SU-DHL-6 (cell line): Measurements from ENCODE around the gene SPRR1B.

Experiments
- H2AFZ ChIP-seq: fragments of 200-600 bp; sonication (generic); 2 replicates; pipeline ENCODE4 v1.6.1; 2014; ENCODE audit warnings: low read depth, mild to moderate bottlenecking, moderate library complexity, mixed read lengths, antibody characterized with exemption, low read length; ENCODE audit not compliant: severe bottlenecking
- H3F3A ChIP-seq: fragments of 200-600 bp; shearing (Covaris generic); 2 replicates; pipeline ENCODE4 v1.6.0; 2016; ENCODE audit warnings: antibody characterized with exemption, mild to moderate bottlenecking; ENCODE audit not compliant: insufficient read depth
- H3K27ac ChIP-seq: fragments of 200-600 bp; sonication (generic); 2 replicates; pipeline ENCODE4 v1.5.1; 2016; ENCODE audit warnings: low read depth, mild to moderate bottlenecking, low read length, moderate library complexity, mixed read lengths
- H3K27me3 ChIP-seq: fragments of 200-600 bp; sonication (generic), shearing (Covaris generic); 2 replicates; pipeline ENCODE4 v1.6.0; 2014; ENCODE audit warnings: mild to moderate bottlenecking, low read length
- H3K36me3 ChIP-seq: fragments of 200-600 bp; sonication (generic); 2 replicates; pipeline ENCODE4 v1.6.1; 2014; ENCODE audit warnings: mild to moderate bottlenecking, low read length, mixed read lengths
- H3K4me2 ChIP-seq: fragments of 300-600, 200-600 bp; shearing (Covaris generic), sonication (generic); 2 replicates; pipeline ENCODE4 v1.6.0; 2014; ENCODE audit warnings: low read length, low read depth, mild to moderate bottlenecking; ENCODE audit not compliant: poor library complexity, severe bottlenecking
- H3K4me3 ChIP-seq: fragments of 200-600 bp; sonication (generic); 2 replicates; pipeline ENCODE4 v1.5.1; 2014; ENCODE audit warnings: antibody characterized with exemption, low read length, mild to moderate bottlenecking, mixed read lengths; ENCODE audit not compliant: insufficient read depth, poor library complexity, severe bottlenecking
- H3K79me2 ChIP-seq: fragments of 200-600 bp; sonication (generic); 2 replicates; pipeline ENCODE4 v1.6.1; 2014; ENCODE audit warnings: mild to moderate bottlenecking, low read length, moderate library complexity; ENCODE audit not compliant: insufficient read depth
- H3K9ac ChIP-seq: fragments of 200-600 bp; sonication (generic); 2 replicates; pipeline ENCODE4 v1.7.0; 2014; ENCODE audit warnings: mild to moderate bottlenecking, low read length
- H3K9me2 ChIP-seq: fragments of 200-600 bp; sonication (generic); replicated peaks from 2 replicates; pipeline ENCODE4 v1.6.1; 2014; ENCODE audit warnings: low read length; ENCODE audit not compliant: insufficient read depth
- H3K9me3 ChIP-seq: fragments of 200-600 bp; sonication (generic); 2 replicates; pipeline ENCODE4 v1.6.1; 2014; ENCODE audit warnings: low read length, mixed read lengths; ENCODE audit not compliant: insufficient read depth
- H4K20me1 ChIP-seq: fragments of 200-600 bp; sonication (generic); 2 replicates; pipeline ENCODE4 v1.6.1; 2014; ENCODE audit warnings: low read depth, mild to moderate bottlenecking, antibody characterized with exemption, low read length, moderate library complexity, mixed read lengths
- CTCF ChIP-seq: fragments of 200-600 bp; sonication (generic); IDR thresholded peaks from one replicate; pipeline ENCODE4 v1.5.1; 2017; ENCODE audit warnings: antibody characterized with exemption, mild to moderate bottlenecking, low read length, moderate library complexity; ENCODE audit not compliant: insufficient read depth, poor library complexity, severe bottlenecking
- EZH2phosphoT487 ChIP-seq: fragments of 200-600 bp; sonication (generic), shearing (Covaris generic); conservative IDR thresholded peaks from 2 replicates; pipeline ENCODE4 v1.6.1; 2018; ENCODE audit warnings: mild to moderate bottlenecking, antibody characterized with exemption, low read length, moderate library complexity, mixed read lengths

SPRR1B gene, protein sequence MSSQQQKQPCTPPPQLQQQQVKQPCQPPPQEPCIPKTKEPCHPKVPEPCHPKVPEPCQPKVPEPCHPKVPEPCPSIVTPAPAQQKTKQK

DNA sequence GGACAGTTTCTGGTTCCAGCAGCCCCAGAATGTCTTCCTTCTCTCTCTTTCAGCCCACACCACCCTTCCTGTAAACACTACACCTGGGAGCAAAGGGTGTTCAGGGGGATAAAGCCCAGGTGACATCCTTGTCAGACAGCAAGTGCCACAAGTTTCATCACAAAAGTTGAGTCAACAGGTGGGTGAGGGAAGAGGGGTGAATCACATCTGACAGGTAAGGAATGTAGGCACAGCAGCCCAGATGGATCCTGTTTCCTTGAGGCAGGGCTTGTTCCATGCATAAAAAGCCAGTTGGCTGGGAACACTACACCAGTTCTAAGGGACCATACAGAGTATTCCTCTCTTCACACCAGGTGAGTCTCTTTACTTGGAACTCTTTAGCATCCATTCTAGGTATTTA lies at the start of gene SPRR1B:
Gene SPRR1B, plus strand, starts transcription at position 309 of the 400 bp plus-strand sequence. CDS start 1,143 bp downstream, outside the sequence.
- Histone ChIP-seq H3F3A (no peaks in the 10 kb centered on the region), H4K20me1 (no peaks in the 10 kb centered on the region), H3K9me2 (no peaks in the 10 kb centered on the region), H2AFZ (no peak within 1 kb of the TSS), H3K79me2 (no peaks in the 10 kb centered on the region), H3K4me3 (no peak within 1 kb of the TSS), H3K9me3 (no peaks in the 10 kb centered on the region), H3K4me2 (no peak within 1 kb of the TSS), H3K27me3 (no peaks in the 10 kb centered on the region), H3K27ac (no peak within 1 kb of the TSS), H3K36me3 (no peaks in the 10 kb centered on the region), H3K9ac (no peak within 1 kb of the TSS)
- TF ChIP-seq EZH2phosphoT487 = no peak
- TF ChIP-seq CTCF = no peak

- TF ChIP-seq EZH2phosphoT487 = no peak
- no peak for TF ChIP-seq CTCF
- Histone ChIP-seq H3K27me3 (no peaks in the 10 kb centered on the region), H3K9me2 (no peaks in the 10 kb centered on the region), H3K9ac (no peak overlapping the region), H2AFZ (no peak overlapping the region), H3K79me2 (no peaks in the 10 kb centered on the region), H4K20me1 (no peaks in the 10 kb centered on the region), H3K4me3 (no peak overlapping the region), H3K27ac (no peak overlapping the region), H3F3A (no peaks in the 10 kb centered on the region), H3K36me3 (no peaks in the 10 kb centered on the region), H3K9me3 (no peaks in the 10 kb centered on the region), H3K4me2 (no peak overlapping the region)
These were observed 48.9 kb upstream of the SPRR1B start for GRCh38 chr1:152982076-152982475.

- no peaks in the 10 kb centered on the region for H3K79me2 ChIP-seq
- H3K9me3 ChIP-seq = no peaks in the 10 kb centered on the region
- no peaks in the 10 kb centered on the region for H3K27me3 ChIP-seq
- H3K9ac ChIP-seq = no peak overlapping the region
- H3K4me3 ChIP-seq = no peak overlapping the region
- H3K9me2 ChIP-seq = no peaks in the 10 kb centered on the region
- H2AFZ ChIP-seq = no peak overlapping the region
- H4K20me1 ChIP-seq = no peaks in the 10 kb centered on the region
- no peak for TF ChIP-seq EZH2phosphoT487
- no peak for TF ChIP-seq CTCF
- no peak overlapping the region for H3K27ac ChIP-seq
- no peaks in the 10 kb centered on the region for H3F3A ChIP-seq
- no peak overlapping the region for H3K4me2 ChIP-seq
- no peaks in the 10 kb centered on the region for H3K36me3 ChIP-seq
These were observed 47.8 kb upstream of the SPRR1B start for GRCh38 chr1:152983234-152983633.
